ENCODE data around the gene MTG1. TPM values are rescaled to one million over a fixed set of nuclear protein-coding genes. Genes with fewer than 3 reads are reported as not detected.

Gene MTG1
- total RNA-seq, 1 donor from 2014 or later, result 90.5 TPM

GRCh38 chr10:133361227-133361626 is 32.7 kb upstream of the MTG1 start:
- Mint-ChIP-seq H3K4me1 (peaks cover 22% of the 10 kb centered on the region), H3K27ac (no peak overlapping the region), H3K27me3 (ENCODE audit: low read depth) (no peaks in the 10 kb centered on the region), H3K36me3 (peaks cover 20% of the 10 kb centered on the region), H3K9me3 (no peaks in the 10 kb centered on the region), H3K4me3 (no peak overlapping the region)
- no peak for TF ChIP-seq CTCF (IDR thresholded peaks at IDR 0.05; ENCODE audit: unreplicated experiment)
- DNase-seq (ENCODE audit: low spot score in 2 of 2, unreplicated experiment in 2 of 2), result no peak

- Mint-ChIP-seq H3K36me3 (peaks cover 20% of the 10 kb centered on the region), H3K27me3 (ENCODE audit: low read depth) (no peaks in the 10 kb centered on the region), H3K27ac (no peak overlapping the region), H3K9me3 (no peaks in the 10 kb centered on the region), H3K4me1 (peaks cover 22% of the 10 kb centered on the region), H3K4me3 (no peak overlapping the region)
- TF ChIP-seq CTCF (IDR thresholded peaks at IDR 0.05; ENCODE audit: unreplicated experiment), result no peak
- DNase-seq (ENCODE audit: low spot score in 2 of 2, unreplicated experiment in 2 of 2), result no peak
Observed at GRCh38 chr10:133361773-133362441, 32.0 kb upstream of the MTG1 start.

- H3K4me3 Mint-ChIP-seq, result no peak overlapping the region
- peaks cover 20% of the 10 kb centered on the region for H3K36me3 Mint-ChIP-seq
- no peak overlapping the region for H3K27ac Mint-ChIP-seq
- H3K9me3 Mint-ChIP-seq, result no peaks in the 10 kb centered on the region
- H3K4me1 Mint-ChIP-seq, result peaks cover 22% of the 10 kb centered on the region
- H3K27me3 Mint-ChIP-seq (ENCODE audit: low read depth), result no peaks in the 10 kb centered on the region
- no peak for TF ChIP-seq CTCF (IDR thresholded peaks at IDR 0.05; ENCODE audit: unreplicated experiment)
- no peak for DNase-seq (ENCODE audit: low spot score in 2 of 2, unreplicated experiment in 2 of 2)
Observed at GRCh38 chr10:133362846-133363245, 31.1 kb upstream of the MTG1 start.

GRCh38 chr10:133364645-133365431 is 29.1 kb upstream of the MTG1 start:
- H3K27me3 Mint-ChIP-seq (ENCODE audit: low read depth), result no peaks in the 10 kb centered on the region
- H3K36me3 Mint-ChIP-seq, result peaks cover 26% of the 10 kb centered on the region
- no peak overlapping the region for H3K4me3 Mint-ChIP-seq

GRCh38 chr10:133365461-133366129 is 28.4 kb upstream of the MTG1 start:
- Mint-ChIP-seq H3K4me1 (peaks cover 6% of the 10 kb centered on the region), H3K4me3 (no peak overlapping the region), H3K9me3 (no peaks in the 10 kb centered on the region), H3K36me3 (peaks cover 30% of the 10 kb centered on the region), H3K27me3 (ENCODE audit: low read depth) (no peaks in the 10 kb centered on the region), H3K27ac (no peak overlapping the region)
- TF ChIP-seq CTCF (IDR thresholded peaks at IDR 0.05; ENCODE audit: unreplicated experiment), result no peak
- no peak for DNase-seq (ENCODE audit: low spot score in 2 of 2, unreplicated experiment in 2 of 2)

More at GRCh38 chr10:133364645-133365431, 29.1 kb upstream of the MTG1 start:
- Mint-ChIP-seq H3K27ac (peak overlapping the region; percentile 49), H3K4me1 (peaks cover 13% of the 10 kb centered on the region), H3K9me3 (no peaks in the 10 kb centered on the region)
- no peak for DNase-seq (ENCODE audit: low spot score in 2 of 2, unreplicated experiment in 2 of 2)
- TF ChIP-seq CTCF (IDR thresholded peaks at IDR 0.05; ENCODE audit: unreplicated experiment), result no peak
